Central memory CD8-positive, alpha-beta T cell (primary cell): Measurements from ENCODE around the gene CS.
"Not testable (repeated sequence)": the region's sequence is repeated elsewhere in the genome, so short reads cannot be mapped to it uniquely, and the experiment has no call there.

Experiments used
- ATAC-seq: fragments of 150-1000 bp; cut with Tn5 transposase; replicated peaks from 2 replicates; pipeline ENCODE4 v1.10.0; 2022; ENCODE audit warnings: mild to moderate bottlenecking, moderate FRiP score, moderate number of reproducible peaks; ENCODE audit not compliant: poor library complexity, severe bottlenecking; ENCODE audit errors: extremely low read depth
- DNase-seq, 2 donors: peaks; one replicate each; pipeline ENCODE4 v3.0.0; 2021; ENCODE audit warnings: low spot score in 2 of 2
- H3K27ac Mint-ChIP-seq: one replicate; pipeline ENCODE4 v1.8.0; 2022; ENCODE audit warnings: low read depth, mild to moderate bottlenecking, moderate library complexity, mixed read lengths
- H3K27me3 Mint-ChIP-seq: one replicate; pipeline ENCODE4 v1.8.0; 2022; ENCODE audit warnings: mixed read lengths
- H3K36me3 Mint-ChIP-seq: one replicate; pipeline ENCODE4 v1.8.0; 2022; ENCODE audit warnings: mild to moderate bottlenecking, moderate library complexity, mixed read lengths; ENCODE audit not compliant: insufficient read depth
- H3K4me1 Mint-ChIP-seq: one replicate; pipeline ENCODE4 v1.8.0; 2022; ENCODE audit warnings: mixed read lengths
- H3K4me3 Mint-ChIP-seq: one replicate; pipeline ENCODE4 v1.8.0; 2022; ENCODE audit warnings: mild to moderate bottlenecking, moderate library complexity, mixed read lengths
- H3K9me3 Mint-ChIP-seq: one replicate; pipeline ENCODE4 v1.8.0; 2022; ENCODE audit warnings: mixed read lengths

The CS gene

DNA sequence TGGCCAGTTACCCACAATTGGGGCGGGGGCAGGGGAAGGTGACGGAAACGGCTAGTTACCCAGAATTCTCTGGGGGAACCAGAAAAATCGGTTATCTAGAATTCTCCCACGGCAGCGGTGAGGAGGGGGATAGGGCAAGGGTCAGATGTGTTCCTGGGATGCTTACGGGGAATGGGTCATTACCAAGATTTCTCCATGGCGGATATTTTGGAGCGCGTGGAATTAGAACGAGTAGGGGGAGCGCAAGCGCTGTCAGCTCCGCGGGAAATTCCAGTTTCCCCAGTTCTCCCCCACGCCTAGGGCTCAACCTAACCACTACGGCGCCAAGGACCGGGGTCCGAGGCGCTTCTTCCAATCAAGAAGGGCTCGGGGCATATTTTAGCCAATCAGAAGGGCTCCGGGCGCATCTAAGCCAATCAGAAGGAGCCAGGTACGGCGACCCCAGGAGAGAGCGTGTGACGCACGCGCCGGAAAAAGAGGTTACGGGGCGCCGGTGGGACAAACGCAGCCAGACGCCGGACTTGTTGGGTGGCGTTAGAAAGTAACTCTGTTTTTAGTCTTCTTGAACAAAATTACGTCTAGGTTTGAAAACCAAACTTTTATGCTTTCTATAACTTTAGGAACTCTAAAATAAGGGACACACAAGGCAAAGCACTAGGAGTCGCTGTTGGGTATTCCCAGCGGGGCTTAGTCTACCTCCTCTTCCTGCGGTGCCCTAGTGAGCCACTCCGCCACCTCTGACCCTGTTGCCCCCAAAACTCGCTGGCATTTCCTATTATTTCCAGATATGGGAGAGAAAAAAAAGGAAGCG, 33.8 kb upstream of the CS start, which contains the start of gene PAN2:
PAN2 (minus strand) TSS at position 322 of the 811 bp plus-strand sequence. CDS start 906 bp downstream, outside the sequence.
- Mint-ChIP-seq H3K9me3 (no peaks in the 10 kb centered on the region), H3K4me3 (peak within 1 kb of the TSS; percentile 95), H3K27ac (peak within 1 kb of the TSS; percentile 100), H3K36me3 (peaks cover 17% of the 10 kb centered on the region), H3K27me3 (no peaks in the 10 kb centered on the region), H3K4me1 (peaks cover 26% of the 10 kb centered on the region)
- ATAC-seq (peak; percentile 92), DNase-seq (peak; percentile 84 to 92)

- Mint-ChIP-seq H3K4me1 (peaks cover 19% of the 10 kb centered on the region), H3K9me3 (no peaks in the 10 kb centered on the region), H3K27ac (peak overlapping the region; percentile 100), H3K36me3 (peaks cover 14% of the 10 kb centered on the region), H3K4me3 (peak overlapping the region; percentile 95), H3K27me3 (no peaks in the 10 kb centered on the region)
- ATAC-seq (no peak), DNase-seq (no peak)
These were observed 33.1 kb upstream of the CS start for GRCh38 chr12:56333197-56333678.

- H3K27me3 Mint-ChIP-seq, result no peaks in the 10 kb centered on the region
- H3K4me1 Mint-ChIP-seq, result peaks cover 17% of the 10 kb centered on the region
- H3K9me3 Mint-ChIP-seq, result no peaks in the 10 kb centered on the region
- DNase-seq, result no peak
- H3K27ac Mint-ChIP-seq, result peak overlapping the region; percentile 100
- H3K4me3 Mint-ChIP-seq, result peak overlapping the region; percentile 95
- H3K36me3 Mint-ChIP-seq, result peaks cover 16% of the 10 kb centered on the region
- no peak for ATAC-seq
These were observed 32.5 kb upstream of the CS start for GRCh38 chr12:56332512-56333196.

DNA sequence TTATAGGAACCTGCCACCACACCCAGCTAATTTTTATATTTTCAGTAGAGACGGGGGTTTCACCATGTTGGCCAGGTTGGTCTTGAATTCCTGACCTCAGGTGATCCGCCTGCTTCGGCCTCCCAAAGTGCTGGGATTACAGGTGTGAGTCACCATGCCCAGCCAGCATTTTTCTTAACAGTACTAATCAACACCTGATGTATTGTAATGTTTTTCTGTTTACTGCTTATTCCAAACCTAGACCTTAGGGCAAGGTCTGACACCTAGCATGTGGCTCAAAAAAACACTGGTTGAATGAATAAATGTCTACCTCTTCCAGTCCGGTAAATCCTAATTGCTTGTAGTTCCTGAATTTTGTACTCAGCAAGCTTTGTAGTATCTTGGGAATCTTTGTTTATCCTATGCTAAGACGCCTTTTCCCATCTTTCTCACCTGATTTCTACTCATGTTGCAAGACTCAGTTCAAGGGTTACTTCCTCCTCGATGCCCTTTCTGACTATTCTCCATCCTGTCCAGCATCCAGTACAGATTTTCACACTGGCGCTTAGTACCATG, 30.9 kb upstream of the CS start:
- ATAC-seq (no peak), DNase-seq (no peak)
- Mint-ChIP-seq H3K27ac (no peak overlapping the region), H3K9me3 (no peaks in the 10 kb centered on the region), H3K36me3 (peaks cover 25% of the 10 kb centered on the region), H3K27me3 (no peaks in the 10 kb centered on the region), H3K4me1 (peaks cover 17% of the 10 kb centered on the region), H3K4me3 (no peak overlapping the region)

DNA sequence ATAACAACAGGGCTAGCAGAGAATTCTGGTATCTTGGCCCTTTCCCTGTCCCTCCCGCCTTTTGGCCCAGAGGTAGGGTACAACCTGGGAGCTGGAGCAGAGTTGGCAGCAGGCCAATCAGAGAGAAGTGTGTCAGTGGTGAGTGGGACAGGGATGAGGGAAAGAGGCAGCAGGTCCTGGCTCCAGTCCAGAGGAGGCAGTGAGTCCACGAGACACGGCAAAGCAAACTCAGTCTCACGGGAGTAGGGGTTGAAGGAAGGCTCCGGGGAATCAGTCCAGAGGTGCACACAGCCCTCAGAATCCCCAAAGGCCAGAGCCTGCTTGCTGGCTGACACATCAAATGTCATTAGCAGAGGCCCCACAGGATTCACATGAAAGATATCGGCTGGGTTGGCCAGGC, 26.4 kb upstream of the CS start:
- Mint-ChIP-seq H3K27ac (no peak overlapping the region), H3K4me3 (no peak overlapping the region), H3K9me3 (no peaks in the 10 kb centered on the region), H3K27me3 (no peaks in the 10 kb centered on the region), H3K4me1 (no peaks in the 10 kb centered on the region), H3K36me3 (peaks cover 31% of the 10 kb centered on the region)
- ATAC-seq (no peak), DNase-seq (no peak)

DNA sequence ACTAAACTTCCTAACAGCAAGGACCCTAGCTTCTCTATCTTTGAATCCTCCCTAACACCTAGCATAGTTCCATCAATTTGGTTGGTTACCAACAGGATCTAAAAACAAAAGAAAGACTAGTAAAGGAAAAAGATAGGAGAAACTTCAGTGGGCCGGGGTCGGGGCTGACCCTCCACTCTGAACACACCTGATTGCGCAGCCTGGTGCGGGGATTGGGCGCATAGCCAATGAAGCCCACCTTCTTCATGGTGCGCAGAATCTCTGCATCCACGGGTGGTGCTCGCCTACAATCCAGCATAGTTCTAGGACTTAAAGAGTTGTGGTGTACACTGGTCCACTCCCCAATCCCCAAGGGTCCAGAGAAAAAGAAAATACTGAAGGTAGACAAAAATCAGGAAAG, 26.0 kb upstream of the CS start:
- Mint-ChIP-seq H3K9me3 (no peaks in the 10 kb centered on the region), H3K27ac (no peak overlapping the region), H3K27me3 (no peaks in the 10 kb centered on the region), H3K4me1 (no peaks in the 10 kb centered on the region), H3K36me3 (peaks cover 31% of the 10 kb centered on the region), H3K4me3 (no peak overlapping the region)
- ATAC-seq (no peak), DNase-seq (no peak)

DNA sequence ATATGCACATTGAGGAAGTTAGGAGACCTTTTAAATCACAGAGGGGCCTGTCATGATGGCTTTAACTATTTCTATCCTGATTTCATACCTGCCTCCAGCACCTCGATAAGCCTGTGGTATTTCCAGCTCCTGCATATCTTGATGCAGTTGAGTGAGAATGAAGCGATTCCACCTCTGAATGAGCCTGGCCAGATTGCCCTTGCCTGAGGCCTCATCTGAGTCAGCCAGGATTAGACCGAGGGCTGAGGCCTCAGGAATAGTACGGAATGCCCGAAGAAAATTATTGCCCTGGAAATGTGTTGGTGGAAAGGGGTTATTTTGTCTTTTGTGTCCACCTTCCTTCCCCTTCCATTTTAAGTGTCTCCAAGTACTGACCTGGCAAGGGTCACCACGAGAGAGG, 24.1 kb upstream of the CS start:
- no peak for ATAC-seq
- Mint-ChIP-seq H3K9me3 (no peaks in the 10 kb centered on the region), H3K27ac (no peak overlapping the region)

DNA sequence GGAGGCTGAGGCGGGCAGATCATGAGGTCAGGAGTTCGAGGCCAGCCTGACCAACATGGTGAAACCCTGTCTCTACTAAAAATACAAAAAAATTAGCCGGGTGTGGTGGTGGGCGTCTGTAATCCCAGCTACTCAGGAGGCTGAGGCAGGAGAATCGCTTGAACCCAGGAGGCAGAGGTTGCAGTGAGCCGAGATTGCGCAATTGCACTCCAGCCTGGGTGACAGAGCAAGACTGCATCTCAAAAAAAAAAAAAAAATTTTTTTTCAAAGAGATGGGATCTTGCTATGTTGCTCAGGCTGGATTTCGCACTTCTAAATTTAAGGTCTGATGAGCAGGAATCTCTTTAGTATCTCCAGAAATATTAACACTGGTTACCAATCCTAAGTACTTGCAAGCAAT, 21.5 kb upstream of the CS start:
- H3K27ac Mint-ChIP-seq, DNase-seq, H3K27me3 Mint-ChIP-seq, H3K9me3 Mint-ChIP-seq, H3K4me3 Mint-ChIP-seq, H3K4me1 Mint-ChIP-seq, ATAC-seq: not testable (repeated sequence)
- H3K36me3 Mint-ChIP-seq, result peaks cover 27% of the 10 kb centered on the region

More for the DNA sequence above, 24.1 kb upstream of the CS start:
- no peaks in the 10 kb centered on the region for H3K27me3 Mint-ChIP-seq
- DNase-seq, result no peak
- H3K4me1 Mint-ChIP-seq, result no peaks in the 10 kb centered on the region
- H3K36me3 Mint-ChIP-seq, result peaks cover 35% of the 10 kb centered on the region
- no peak overlapping the region for H3K4me3 Mint-ChIP-seq

DNA sequence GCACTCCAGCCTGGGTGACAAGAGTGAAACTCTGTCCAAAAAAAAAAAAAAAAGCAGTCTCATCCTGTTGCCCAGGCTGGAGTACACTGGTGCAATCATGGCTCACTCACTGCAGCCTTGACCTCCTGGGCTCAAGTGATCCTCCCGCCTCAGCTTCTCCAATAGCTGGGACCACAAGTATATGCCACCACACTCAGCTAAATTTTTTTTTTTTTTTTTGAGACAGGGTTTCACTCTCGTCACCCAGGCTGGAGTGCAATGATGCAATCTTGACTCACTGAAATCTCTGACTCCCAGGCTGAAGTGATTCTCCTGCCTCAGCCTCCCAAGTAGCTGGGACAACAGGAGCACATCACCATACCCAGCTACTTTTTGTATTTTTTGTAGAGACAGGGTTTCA, 20.9 kb upstream of the CS start:
- Mint-ChIP-seq H3K36me3 (peaks cover 27% of the 10 kb centered on the region), H3K4me1 (no peaks in the 10 kb centered on the region), H3K27me3 (no peaks in the 10 kb centered on the region), H3K27ac (no peak overlapping the region), H3K4me3 (no peak overlapping the region), H3K9me3 (no peaks in the 10 kb centered on the region)
- ATAC-seq (no peak), DNase-seq (no peak)

DNA sequence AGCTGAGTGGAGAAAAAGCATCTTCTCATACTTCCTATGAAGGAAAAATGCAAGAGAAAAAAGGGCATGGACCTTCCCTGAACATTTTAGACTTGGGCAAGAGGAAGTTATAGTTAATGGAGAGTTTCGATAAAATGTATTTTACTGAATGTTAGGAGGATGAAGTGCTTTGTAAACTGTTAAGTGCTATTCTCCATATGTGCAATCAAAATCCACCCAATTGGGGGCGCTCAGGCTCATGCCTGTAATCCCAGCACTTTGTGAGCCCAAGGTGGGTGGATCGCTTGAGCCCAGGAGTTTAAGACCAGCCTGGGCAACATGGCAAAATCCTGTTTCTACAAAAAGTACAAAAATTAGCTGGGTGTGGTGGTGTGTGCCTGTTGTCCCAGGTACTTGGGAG, 17.5 kb upstream of the CS start:
- H3K27ac Mint-ChIP-seq, result no peak overlapping the region
- peaks cover 13% of the 10 kb centered on the region for H3K4me1 Mint-ChIP-seq
- H3K36me3 Mint-ChIP-seq, result peaks cover 22% of the 10 kb centered on the region
- H3K4me3 Mint-ChIP-seq, result no peak overlapping the region
- H3K9me3 Mint-ChIP-seq, result no peaks in the 10 kb centered on the region
- H3K27me3 Mint-ChIP-seq, result no peaks in the 10 kb centered on the region
- ATAC-seq (no peak), DNase-seq (no peak)

GRCh38 chr12:56315622-56316473, 15.7 kb upstream of the CS start, which contains the start of gene CNPY2:
CNPY2 (minus strand) TSS chr12:56315988; CDS start chr12:56315217, 771 bp downstream.
- H3K27me3 Mint-ChIP-seq, result no peaks in the 10 kb centered on the region
- peak within 1 kb of the TSS; percentile 99 for H3K4me3 Mint-ChIP-seq
- peak; percentile 86 to 87 for DNase-seq
- peak within 1 kb of the TSS; percentile 96 for H3K27ac Mint-ChIP-seq
- H3K4me1 Mint-ChIP-seq, result peaks cover 13% of the 10 kb centered on the region
- H3K9me3 Mint-ChIP-seq, result no peaks in the 10 kb centered on the region
- peak; percentile 95 for ATAC-seq
- H3K36me3 Mint-ChIP-seq, result peaks cover 28% of the 10 kb centered on the region

GRCh38 chr12:56315249-56315621, 15.1 kb upstream of the CS start:
- Mint-ChIP-seq H3K36me3 (peaks cover 31% of the 10 kb centered on the region), H3K27me3 (no peaks in the 10 kb centered on the region), H3K9me3 (no peaks in the 10 kb centered on the region), H3K4me3 (peak overlapping the region; percentile 99), H3K27ac (peak overlapping the region; percentile 96), H3K4me1 (peaks cover 13% of the 10 kb centered on the region)
- ATAC-seq (peak; percentile 4), DNase-seq (no peak)
